ENCODE measurements around the gene ERI3.

ERI3 gene

DNA sequence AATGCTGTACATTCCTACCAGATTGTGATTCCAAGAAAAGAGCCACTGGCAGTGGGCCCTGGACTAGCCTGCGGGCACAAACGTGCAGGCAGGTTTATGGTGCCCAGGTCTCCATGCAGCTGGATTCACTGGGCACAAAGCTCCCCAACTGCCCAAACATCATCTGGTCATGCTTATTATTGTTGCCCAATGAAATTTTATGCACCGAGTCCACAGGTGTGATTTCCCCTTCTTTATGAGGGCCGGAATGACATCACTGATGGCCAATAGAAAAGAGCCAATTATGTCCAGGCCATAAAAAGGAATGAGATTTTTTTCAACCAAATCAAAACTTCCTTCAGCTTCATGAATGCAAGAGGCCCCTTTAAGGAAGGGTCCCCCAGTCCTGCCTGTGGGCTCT is 66.2 kb downstream of the ERI3 start:
- no peak for DNase-seq (ENCODE audit: low read depth in 2 of 2)

GRCh38 chr1:44284184-44284583 is 70.9 kb downstream of the ERI3 start:
- DNase-seq (ENCODE audit: low read depth in 2 of 2): no peak

DNA sequence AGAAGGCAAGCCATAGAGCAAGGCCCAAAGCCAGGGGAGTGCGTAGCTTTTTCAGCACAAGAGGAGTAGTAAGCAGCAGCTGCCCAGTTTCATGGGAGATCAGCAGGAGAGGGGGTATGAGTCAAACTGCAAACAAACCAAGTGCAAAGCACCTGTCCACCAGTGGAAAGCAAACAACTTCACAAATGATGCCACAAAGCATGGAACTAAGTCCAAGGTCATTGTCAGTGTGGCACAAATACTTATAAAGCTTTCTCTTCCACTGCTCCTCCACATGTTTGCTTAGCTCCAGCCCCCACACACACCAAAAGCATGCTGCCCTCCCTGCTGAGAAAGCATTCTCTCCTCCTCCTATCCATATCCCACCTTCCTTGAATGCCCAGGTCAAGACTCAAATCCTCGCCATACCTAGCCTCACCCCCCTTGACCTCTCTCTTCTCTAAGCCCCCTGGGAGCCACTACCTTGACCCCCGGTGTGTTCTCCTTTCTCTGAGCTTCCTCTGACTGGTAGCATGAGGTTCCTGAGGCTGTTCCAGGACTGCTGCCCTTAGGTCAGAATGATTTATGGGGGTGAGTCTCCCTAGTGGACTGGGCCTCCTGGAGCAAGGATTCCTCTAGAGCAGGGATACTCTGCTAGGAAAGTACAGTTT is 71.4 kb downstream of the ERI3 start:
- DNase-seq (ENCODE audit: low read depth in 2 of 2): no peak

DNA sequence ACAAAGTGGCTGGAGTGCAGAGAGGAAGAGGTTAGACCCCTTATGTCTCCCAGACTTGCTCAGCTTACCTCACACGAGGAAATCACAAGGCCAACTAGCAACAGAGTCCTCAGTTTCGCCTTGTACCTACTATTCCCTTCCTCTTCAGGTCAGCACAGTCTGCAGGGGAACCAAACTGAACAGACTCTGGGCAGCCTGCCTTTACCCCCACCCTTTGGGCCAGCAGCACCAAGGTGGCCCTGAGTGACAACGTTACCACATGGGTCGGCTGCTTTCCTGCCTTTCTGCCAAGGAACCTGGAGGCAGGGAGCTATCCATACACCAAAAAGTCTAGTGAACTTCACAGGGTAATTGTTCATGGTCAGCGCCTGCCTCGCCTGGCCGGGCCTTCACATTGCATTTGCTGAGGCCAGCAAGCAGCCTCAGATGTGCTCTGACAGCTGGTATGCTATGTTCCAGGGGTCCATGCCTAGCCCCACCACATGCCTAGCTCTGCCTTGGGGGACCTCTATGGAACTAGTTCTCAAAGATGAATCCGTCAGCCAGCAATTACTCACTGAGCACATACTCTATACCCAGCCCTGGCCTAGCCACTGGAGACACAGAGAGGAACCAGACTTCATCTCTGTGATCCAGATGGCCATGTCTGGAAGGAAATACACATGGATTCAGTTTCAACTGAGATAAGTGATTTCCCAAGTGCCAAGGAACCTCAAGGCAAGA is 72.2 kb downstream of the ERI3 start:
- no peak for DNase-seq (ENCODE audit: low read depth in 2 of 2)

GRCh38 chr1:44281962-44282703 is 72.9 kb downstream of the ERI3 start:
- DNase-seq (ENCODE audit: low read depth in 2 of 2): no peak

- no peak for DNase-seq (ENCODE audit: low read depth in 2 of 2)
Observed at GRCh38 chr1:44276901-44277300, 78.2 kb downstream of the ERI3 start.

- DNase-seq (ENCODE audit: low read depth in 2 of 2): no peak
Observed at GRCh38 chr1:44275991-44276405, 79.1 kb downstream of the ERI3 start.

- no peak for DNase-seq (ENCODE audit: low read depth in 2 of 2)
Observed at GRCh38 chr1:44275296-44275962, 79.6 kb downstream of the ERI3 start.

DNA sequence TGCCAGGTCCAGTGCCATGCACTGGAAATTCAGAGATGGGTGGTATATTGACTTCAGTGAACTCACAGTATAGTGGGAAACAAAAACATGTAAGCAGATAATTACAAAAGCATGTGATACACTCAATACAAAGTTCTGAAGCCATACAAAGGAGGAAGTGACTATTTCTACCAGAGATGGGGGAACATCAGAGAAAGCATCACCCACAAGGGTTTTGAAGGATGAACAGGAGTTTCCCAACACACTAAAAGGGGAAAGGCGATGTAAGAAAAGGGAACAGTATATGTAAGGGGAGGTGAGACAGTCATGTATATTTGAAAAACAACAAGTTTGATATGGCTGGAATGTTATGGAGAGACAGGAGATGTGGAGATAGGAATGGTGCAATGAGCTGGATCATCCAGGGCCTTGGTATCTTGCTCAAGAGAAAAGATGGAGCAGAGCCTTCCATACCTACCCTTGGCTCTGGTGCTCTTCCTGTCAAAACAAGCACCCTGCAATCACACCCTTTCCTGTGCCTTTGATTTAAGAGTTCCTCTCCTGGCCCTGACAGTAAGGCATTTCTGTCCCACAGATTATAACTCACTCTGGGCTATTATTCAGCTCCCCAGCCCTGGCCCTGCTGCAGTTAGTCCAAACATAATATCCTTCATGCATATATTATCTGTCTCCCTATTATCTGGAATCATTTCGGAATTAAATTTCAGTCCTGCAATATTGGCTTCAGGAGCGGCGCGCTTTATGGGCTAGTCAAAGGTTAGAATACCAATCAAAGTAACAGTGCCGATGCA is 81.3 kb downstream of the ERI3 start:
- no peak for DNase-seq (ENCODE audit: low read depth in 2 of 2)

- DNase-seq (ENCODE audit: low read depth in 2 of 2): no peak
Observed at GRCh38 chr1:44272992-44273391, 82.1 kb downstream of the ERI3 start.

DNA sequence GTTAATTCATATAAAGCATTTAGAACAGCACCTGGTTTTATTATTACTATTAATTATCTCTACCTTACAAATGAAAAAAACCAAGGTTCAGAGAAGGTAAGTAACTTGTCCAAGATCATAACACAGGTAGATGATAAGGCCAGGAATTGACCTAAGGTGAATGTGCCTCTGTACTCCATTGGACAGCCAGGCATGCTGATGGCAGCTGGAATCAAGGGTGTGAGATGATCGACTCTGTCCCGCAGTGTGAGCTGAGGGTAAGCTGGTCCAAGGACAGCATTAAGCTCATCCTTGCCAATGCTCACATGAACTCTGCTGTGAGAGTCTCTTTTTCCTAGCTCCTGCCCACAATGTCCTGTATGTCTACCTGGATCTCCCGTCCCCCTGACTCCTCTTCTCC is 83.4 kb downstream of the ERI3 start:
- DNase-seq (ENCODE audit: low read depth in 2 of 2): no peak

DNA sequence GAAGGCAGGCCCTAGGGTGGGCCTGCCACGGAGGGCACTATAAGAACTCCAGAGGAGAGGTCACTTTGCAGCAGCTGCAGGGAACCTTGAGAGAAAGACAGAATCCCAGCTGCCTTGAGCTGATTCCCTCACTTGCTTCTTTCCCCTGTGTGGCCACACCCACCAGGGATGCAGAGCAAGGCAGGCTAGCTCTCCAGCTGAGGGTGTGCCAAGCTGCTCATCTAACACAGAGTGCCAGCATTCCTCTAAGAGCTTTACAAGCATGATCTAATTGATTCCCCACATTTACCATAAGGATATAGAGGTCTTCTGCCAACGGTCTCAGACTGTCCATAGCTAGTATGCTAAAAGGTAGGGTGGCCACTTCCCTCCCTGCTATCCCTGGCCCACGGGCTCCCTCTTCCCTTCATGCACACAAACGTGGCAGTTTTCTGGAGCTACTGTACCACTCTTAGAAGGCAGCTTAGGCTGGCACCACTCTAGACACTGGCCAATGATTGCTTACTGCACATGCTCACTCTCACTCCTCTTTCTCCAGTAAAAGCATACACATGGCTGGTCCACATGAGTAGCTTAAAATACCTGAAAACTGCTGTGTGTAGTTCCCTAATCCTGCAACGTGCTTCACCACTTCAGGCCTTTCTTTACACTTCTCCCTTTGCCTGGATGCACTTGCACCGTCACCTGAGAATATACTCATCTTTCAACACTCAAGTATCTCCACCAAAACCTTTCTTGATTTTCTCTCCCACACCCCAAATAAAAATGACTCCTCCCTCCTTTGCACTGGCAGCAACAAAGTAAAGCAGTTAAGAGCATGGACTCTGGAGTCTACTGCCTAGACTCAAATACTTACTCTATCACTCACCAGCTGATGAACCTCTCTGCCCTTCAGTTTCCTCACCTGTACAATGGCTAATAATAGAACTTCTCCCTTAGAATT is 84.1 kb downstream of the ERI3 start:
- DNase-seq (ENCODE audit: low read depth in 2 of 2): no peak

DNA sequence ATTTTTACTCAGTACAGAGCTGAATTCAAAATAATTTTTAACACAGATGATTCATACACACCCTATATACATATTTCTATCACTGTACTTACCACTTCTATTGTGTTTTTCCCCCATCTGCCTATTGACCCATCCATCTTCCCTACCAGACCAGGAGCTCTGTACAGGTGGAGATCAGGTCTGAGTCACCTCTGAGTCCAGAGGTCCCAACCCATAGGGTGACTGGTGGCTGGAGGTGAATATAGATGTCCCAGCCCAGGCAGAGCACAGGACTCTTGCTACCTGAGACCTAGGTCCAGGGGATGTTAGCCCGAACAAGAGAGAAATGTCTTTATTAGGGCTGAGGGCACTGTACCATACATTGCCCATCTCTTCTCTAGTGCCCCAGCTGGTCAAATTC is 87.0 kb downstream of the ERI3 start:
- DNase-seq (ENCODE audit: low read depth in 2 of 2): no peak

DNA sequence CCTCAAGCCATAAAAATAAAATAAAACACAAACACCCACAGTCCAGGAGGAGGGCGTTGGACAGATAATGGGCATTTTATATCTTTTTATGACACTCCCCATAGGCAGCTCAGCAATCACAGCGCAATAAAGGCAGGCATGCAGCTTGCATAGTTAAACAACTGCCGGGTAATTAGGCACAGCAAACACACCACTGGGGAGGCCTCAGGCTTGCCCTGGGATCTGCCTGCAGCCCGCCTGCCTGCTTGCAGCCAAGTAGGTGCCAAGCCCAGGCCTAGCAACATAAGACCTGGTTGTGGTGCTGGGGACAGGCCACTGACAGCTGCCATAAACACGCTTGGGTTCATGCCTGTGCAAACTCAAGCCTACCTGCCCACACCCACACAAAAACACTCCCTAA is 87.6 kb downstream of the ERI3 start:
- DNase-seq (ENCODE audit: low read depth in 2 of 2): no peak

DNA sequence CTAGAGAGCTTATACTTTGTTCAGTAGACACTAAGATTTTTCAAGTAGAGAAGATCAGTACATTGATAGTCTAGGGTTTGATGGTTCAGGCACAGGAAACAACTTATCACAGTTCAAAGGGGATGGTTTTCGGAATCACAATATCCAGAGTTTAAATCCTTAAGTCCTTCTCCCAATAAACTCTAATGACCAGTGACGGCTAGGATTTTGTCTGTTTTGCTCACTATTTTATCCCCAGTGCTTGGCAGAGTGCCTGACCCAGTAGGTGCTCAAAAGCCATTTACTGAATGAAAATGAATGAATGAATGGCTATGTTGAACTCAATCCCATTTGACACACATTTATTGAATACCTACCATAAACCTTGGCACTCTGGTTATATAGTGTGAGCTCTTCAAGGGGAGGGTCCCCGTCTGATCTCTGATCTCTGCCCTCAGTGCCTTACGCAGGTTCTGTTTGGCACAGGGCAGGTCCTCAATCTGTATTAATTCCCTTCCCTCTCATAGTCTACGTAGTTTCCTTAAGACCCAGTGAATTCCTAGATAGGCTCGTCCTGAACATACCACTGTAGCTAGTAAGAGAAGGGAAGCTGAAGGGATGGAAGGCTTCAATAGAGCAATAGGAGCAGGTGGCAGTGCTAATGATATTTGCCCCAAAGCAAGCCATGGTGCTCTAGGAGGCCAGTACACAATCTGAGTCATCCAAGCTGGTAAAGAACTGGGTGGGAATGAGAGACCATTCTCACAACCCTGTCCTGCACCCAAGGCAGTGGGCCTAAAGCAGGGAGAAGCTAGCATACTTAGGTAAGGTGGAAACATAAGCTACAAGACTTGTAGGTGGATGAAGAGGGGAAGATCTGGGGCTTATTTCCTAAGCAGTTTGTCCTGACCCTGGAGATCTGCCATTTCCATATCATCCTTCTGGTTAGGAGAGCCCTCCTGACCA is 88.4 kb downstream of the ERI3 start:
- DNase-seq (ENCODE audit: low read depth in 2 of 2): no peak

DNA sequence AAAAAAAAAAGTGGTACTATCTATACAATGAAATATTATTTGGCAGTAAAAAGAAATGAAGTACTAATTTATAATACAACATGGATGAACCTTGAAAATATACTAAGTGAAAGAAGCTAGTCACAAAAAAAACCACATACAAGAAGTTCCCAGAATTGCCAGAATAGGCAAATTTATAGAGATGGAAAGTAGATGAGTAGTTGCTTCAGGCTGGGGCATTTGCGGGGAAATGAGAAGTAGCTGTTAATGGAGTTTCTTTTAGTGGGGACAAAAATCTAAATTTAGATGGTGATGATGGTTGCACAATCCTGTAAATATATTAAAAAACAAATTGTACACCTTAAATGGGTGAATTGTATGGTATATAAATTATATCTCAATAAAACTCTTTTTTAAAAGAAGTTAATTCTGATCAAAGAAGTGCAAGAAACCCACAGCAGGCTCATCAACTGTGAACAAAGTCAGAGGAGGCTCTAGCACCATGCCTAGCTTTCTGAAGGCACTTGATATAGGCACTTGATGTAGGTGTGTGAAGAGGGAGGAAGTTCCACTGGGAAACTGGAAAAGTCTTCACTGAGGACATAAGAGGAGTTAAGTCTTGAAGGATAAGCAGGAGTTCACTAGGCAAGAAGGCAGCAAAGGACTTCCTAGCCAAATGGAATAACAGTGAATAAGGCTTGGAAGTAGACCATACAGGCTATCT is 89.2 kb downstream of the ERI3 start:
- DNase-seq (ENCODE audit: low read depth in 2 of 2): no peak

- no peak for DNase-seq (ENCODE audit: low read depth in 2 of 2)
Observed at GRCh38 chr1:44264451-44264771, 90.6 kb downstream of the ERI3 start.

- no peak for DNase-seq (ENCODE audit: low read depth in 2 of 2)
Observed at GRCh38 chr1:44263568-44264450, 91.2 kb downstream of the ERI3 start.
